Stimulated activated CD8-positive, alpha-beta memory T cell treated with anti-CD3 and anti-CD28 coated beads, Interleukin-7, amount 100 ng/mL, for 1 hour (primary cell): ENCODE results near the gene RSPH6A.
"Not testable (repeated sequence)": the region's sequence is repeated elsewhere in the genome, so short reads cannot be mapped to it uniquely, and the experiment has no call there.

Experiments used
- DNase-seq, 2 donors: peaks; one replicate each; pipeline ENCODE4 v3.0.0-alpha.2; 2020; ENCODE audit warnings: low read depth in 2 of 2

Gene RSPH6A

DNA sequence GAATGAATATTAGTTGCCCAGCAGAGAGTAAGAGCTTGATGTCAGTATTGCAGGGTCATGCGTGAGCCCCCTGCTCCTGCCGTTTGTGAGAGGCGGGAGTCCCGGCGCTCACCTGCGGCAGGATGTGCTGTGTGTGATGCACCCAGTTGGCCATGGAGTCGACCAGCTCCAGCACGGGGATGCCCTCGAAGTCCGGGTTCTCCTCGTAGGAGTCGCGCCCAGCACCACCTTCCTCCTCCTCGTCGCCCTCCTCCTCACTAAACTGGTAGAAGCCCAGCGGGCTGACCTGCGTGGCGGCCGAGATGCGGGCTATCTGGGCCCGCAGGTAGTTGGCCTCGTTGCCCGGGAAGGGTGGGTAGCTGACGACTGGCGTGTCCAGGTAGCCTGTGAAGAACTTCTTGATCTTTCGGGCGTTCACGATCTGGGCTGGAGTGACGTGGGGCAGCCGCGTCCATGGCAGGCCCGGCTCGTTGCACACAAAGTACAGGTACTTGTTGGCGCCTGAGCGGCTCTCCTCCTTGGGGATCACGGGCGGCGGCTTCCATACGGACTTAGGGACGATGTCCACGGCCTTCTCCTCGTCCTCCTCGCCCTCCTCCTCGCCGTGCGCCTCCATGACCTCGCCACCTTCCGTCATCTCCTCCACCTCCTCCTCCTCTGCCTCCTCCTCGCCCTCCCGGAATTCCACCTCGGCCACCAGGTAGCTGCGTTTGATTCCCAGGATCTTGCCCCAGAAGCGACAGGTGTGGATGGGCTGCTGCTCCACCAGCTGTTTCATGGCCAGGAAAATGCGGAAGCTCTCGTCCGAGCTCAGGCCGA lies 10.8 kb downstream of the RSPH6A start:
- no peak for DNase-seq

DNA sequence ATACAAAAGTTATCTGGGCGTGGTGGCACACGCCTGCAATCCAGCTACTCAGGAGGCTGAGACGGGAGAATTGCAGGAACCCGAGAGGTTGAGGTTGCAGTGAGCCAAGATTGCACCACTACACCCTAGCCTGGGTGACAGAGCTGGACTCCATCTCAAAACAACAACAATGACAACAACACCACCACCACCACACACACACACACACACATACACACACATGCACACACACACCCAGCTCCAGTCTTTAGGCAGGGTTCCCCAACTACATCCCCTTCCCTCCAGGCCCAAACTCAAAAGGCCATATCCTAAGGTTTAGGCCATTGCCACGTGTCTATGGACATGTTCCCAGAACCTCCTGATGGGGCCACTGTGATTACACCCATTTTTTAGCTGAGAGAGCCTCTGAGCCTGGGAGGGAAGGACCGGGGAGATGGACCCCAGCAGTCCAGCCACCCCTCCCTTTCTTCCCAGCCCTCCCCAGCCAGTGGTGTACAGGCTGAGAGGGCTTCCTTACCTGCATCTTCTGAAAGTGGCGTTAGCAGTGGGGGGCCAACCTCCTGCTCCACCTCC lies 13.4 kb downstream of the RSPH6A start:
- no peak for DNase-seq

DNA sequence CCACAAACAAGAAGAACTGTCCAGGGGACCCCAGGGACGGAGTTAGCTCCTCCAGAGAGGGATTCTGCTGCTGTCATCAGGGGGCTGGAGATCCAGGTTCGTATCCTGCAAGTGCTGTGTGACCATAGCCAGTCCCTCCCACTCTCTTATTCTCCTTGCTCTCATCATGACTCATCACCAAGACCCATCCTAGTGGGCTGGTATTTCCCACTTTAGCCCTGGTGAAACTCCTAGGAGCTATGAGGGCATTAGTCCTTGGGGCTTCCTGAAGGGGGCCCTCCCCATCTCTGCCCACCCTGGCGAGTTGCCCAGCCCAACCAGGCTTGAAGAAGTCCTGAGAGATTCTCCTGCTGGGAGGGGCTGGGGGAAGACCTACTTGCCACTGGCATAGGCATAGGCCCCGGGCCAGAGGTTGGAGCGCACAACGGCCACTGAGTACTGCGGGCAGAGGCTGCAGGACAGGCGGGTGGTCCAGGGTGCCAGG lies 15.0 kb downstream of the RSPH6A start:
- DNase-seq = no peak

DNA sequence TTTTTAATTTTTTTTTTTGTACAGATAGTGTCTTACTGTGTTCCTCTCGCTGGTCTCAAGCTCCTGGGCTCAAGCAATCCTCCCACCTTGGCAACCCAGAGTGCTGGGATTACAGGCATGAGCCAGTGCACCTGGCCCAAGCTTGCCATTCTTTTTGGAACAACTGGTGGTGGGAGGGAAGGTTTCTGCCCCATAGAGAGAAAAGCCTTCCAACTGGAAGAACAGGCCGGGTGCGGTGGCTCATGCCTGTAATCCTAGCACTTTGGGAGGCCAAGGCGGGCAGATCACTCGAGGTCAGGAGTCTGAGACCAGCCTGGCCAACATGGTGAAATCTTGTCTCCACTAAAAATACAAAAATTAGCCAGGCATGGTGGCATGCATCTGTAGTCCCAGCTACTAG lies 15.6 kb downstream of the RSPH6A start:
- DNase-seq = not testable (repeated sequence)

DNA sequence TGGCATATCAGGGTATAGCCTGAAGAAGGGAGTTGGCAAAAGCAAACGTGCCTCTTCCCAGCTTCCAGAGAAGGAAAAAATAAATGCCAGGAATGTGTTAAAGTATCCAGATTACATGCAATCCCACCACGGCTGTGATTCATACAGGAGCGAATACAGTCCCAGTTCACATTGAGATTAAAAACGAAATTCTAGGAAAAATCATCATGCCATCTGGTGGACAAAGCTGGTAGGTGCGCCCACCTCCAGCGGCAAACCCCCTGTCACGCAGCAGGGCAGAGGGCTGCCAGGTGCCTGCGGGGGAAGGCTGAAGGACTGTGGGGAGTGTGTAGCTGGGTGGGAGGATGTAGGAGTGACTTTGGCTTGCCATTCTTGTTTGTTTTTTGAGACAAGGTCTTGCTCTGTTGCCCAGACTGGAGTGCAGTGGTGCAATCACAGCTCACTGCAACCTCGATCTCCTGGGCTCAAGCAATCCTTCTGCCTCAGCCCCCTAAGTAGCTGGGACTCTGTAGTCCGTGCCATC lies 16.1 kb downstream of the RSPH6A start:
- peak; percentile 31 to 52 for DNase-seq

DNA sequence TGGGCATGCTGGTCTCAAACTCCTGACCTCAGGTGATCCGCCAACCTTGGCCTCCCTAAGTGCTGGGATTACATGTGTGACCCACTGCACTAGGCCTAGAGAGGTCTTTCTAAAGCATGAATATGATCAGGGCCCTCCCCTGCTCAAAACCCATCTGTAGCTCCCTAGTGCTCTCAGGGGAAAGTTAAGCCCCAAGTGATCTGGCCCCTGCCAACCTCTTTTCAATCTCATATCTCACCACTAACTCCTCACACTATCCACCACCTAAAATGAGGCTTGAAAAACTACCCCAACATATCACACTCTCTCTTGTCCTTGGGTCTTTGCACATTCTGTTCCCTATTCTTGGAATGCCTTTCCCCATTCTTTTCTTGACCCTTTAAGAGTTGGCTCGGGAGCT lies 20.5 kb downstream of the RSPH6A start:
- DNase-seq = no peak

DNA sequence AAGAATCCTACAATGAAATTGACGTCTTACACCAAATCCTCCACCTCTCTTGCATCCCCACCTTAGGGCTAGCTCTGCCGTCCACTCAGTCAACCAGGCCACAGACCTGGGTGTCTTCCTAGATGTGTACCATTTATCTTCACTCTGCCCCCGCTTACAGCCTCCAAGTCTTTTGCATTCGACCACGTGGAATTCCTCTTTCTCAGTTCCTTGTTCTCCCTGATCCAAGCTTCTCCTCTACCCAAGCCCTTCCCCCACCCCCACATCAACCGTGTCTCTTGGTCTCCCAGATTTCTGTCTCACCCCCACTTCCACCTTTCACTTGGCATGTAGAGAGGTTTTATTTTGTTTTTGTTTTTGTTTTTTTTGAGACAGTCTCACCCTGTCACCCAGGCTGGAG lies 21.2 kb downstream of the RSPH6A start:
- no peak for DNase-seq

DNA sequence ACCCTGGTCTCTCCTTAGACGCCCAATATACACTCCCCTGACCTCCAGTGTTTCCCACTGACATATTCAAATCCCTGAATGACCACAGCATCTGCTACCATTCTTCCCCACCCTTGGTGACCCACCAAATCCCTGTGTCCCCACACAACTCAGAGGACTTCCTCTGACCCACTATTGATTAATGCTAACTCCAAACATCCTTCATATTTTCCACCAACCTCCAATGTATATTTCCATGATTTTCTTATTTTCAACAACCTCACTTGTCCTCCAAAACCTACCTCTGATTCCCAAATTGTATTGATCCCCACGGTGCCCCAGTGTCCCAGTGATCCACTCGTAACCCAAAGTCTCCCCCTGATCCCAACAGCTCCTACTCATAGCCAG lies 21.9 kb downstream of the RSPH6A start:
- no peak for DNase-seq

DNA sequence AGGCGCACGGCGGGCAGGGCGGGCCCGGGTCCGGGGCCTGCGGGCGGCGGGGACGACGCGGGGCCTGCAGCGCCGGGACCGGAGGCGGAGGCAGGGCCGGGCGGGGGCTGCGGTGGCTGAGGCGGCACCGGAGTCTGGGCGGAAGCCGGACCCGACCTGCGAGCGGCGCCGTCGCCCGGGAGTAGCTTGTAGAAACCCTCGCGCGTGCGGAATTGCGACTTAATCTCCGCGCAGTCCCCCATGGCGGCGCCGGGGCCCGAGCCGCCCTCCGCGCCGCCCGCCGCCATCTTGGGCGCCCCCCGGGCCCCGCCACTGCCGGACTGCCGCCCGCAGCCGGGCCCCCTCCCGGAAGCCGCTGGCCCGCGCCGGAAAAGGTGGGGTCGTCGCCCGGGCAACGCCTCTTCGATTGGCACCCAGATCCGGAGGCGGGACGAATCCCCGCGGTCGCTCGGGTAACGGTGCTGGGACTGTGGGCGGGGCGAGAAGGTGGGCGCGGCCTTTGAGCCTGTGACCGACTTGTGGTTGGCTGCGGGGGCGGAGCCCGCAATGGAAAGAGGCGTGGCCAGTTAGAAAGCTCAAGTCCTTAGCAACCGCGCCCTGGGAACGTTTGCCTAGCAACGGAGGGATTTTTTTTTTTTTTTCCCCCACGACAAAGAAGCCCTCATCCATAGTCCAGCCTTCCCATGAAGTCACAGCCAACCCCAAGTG lies 22.5 kb downstream of the RSPH6A start, which contains the start of gene DMWD:
Gene DMWD, minus strand, starts transcription at position 376 of the 708 bp plus-strand sequence. Its CDS starts 89 bp downstream, at position 287.
- peak; percentile 99 to 100 for DNase-seq

DNA sequence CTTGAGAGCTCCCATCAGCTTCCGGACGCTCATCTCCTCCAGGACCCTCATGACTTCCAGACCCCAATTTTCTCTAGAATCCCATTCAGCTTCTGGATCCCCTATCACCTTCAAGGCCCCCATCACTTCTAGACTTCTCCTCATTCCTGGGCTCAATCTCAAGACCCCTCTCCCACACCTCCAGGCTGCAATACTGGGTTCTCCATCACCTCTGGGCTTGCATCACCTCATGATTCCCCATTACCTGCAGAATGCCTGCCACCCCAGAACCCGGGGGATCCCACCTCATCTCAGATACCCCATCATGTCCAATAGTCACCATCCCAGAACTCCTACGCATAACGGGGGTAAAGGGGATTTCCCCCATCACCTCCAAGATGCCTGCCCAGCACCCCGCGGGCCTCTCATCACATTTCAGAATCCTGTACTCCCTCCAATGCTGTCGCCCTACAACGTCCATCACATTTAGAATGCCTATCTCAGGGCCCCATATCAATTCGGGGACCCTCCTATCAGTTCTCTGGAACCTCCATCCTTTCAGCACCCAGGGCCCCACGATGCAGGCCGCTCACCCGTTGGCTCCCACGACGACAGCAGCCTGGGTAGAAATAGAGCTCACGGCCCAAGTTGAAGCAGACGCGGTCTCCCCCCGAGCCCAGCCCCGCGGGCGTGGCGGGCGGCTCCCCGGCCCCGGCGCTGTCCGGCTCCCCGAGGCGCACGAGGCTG lies 23.2 kb downstream of the RSPH6A start:
- no peak for DNase-seq

DNA sequence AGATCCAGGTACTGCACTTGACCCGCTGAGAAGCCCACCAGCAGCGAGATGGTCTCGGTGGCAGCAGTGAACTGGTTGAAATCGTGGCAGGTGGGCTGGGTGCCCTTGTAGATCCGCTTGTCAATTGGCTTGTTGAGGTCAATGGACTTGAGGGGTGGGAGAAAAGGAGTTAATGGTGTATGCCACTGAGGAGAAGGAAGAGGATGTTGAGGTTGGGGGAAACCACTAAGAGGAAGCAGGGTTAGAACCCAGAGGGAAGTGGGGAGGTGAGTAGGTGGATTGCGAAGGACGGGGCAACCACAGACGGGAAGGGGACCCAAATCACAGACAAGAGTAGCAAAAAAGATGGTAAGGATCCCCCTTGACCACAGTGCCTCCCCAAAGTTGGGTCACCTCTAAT lies 24.2 kb downstream of the RSPH6A start:
- no peak for DNase-seq

DNA sequence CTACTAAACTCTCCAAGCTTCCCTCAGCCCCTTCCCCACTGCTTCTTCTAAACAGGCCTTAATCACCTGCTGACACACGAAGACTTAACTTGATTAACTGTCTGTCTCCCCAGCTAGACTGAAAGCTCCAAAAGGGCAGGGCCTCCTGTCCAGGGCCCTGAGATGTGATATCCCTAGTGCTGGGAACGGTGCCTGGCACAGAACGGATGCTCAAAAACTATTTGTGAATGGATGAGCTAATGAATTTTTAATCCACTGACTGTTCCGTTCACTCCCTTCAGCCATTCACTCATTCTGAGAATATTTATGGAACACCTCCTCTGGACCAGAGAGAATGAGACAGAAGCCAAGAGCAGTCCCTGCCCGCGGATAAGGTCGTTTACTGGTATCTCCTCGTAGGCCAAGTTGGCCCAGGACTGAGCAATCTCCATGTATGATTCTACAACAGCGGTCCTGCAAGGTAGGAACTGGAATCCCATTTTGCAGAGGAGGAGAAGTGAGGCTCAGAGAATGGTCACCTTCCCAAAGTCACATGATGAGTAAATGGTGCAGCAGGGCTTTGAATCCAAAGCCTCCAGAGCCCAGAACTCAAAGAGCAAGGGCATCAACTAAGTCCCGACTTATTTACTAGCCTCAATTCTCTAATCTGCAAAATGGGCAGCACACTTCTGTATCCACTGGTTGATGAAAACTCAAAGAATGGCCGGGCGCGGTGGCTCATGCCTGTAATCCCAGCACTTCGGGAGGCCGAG lies 25.9 kb downstream of the RSPH6A start:
- DNase-seq = no peak

DNA sequence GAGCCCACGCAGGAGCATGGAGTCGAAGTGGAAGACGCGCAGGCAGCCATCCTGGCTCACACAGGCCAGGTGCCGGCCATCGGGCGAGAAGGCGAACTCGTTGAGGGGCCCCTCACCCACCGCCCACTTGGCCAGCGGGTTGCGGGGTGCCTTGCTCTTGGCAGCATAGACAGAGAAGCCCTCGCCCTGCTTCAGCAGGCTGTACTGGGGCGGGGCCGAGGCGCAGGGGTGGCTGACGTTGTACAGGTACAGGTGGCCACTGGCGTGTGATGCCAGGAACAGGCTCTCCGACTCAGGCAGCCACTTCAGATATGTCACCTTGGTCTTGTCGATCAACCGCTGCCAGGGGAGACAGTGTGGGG lies 28.6 kb downstream of the RSPH6A start:
- no peak for DNase-seq

DNA sequence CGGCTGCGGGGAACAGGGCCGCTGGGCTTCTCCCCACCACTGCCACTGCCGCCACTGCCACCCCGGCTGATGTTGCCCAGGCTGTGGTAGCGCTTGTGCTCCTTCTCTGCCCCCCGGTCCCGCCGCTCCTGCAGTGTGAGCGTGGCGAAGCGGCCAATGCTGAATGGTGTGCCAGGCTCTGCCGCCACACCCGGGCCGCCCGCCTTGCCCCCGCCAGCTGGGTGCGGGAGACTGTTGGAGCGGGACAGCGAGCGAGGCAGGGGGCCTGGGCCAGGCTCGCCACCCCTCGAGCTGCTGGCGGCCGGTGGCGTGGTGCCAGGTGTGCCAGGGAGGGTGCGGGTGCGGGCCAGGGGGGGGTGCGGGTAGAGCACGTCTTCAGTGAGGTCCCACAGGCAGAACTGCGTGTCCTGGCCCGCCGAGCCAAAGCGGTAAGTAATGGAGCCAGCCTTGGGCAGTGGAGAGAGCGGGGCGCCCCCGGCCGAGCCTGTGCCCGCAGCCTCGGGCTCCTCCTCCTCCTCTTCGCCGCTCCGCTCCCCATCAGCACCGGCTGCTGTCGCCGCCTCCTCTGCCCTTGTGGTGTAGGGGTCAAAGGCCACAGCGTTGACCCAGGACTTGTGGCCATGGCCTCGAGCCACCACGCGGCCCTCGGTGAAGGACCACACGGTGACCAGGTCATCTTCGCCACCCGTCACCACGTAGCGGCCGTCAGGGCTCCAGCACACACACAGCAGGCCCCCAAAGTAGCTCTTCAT lies 29.2 kb downstream of the RSPH6A start:
- no peak for DNase-seq

DNA sequence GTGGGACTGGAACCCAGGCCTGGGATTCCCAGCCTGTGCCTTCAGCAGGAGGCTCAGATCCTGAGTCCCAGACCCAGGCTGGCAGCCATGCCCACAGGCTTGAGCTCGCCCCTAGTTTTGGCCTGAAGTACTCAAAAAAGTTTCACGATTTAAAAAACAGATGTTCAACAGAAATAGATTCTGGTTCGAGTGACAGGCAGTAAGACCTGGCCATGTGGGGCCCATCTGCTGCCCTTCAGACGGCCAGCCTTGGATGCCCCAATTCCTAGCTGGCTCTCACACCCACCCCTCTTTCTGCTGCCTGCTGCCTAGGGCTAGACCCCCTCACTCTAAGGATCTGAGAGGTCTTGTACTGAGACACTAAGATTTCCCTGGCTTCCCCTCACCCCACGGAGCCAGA lies 30.0 kb downstream of the RSPH6A start:
- DNase-seq = no peak

DNA sequence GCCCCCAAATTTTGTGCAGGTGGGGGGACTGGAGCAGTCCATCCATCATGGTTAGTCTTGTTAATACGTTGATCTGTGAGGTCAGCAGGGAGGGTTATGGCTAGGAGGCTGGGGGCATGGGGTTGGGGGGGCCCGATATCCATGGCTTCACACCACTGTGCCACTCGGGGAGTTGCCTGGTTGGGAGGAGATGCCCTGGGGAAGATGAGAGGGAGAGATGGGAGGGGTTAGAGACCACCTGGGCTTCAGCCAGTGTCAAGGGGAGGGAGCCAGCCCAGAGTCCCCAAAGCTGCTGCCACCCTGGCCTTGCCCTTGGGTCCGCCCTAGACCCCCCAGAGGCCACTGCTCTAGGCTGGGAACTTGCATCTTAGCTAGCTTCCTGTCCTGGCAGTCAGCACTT lies 31.0 kb downstream of the RSPH6A start:
- no peak for DNase-seq

DNA sequence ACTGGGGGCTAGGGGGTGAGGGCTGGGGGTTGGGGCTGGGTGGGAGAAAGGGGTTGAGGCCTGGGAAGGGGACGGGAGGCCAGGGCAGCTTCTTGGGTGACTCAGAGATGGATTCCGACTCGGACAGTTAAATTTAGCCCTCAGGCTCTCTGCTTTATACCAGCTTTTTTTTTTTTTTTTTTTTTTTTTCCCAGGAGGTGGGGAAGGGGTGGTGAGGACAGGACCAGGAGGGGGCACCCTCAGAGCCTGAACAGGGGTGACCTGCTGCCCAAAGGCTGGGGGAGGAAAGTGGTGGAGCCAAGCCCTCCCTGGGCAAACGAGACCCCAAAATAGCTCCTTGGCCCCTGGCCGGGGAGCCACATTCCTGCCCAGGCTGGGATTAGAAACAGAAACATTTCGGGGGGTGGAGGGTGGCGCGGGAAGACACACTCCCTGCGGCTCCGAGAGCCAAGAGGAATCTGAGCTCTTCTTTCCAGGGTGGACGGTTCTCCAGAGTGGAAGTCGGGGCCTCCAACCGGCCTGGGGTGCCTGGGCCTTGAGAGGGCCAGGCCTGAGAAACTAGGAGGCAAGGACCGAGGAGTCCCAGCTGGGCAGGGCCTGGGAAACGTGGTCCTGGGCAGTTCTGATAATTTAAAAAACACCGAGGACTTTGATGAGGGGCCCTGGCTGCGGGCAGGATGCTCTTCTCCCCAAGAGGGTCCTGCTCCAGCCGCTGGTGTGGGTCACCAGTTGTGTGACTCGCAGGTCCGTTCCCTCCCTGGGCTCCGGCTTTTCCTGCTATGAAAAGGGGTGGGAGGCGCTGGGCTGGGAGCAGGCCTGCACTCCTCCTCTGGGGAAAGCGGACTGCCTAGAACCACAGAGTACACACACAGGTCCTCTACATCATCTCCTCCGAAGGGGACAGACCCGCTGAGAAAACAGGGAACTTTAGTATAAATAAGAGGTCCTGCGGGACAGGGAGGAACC lies 32.0 kb downstream of the RSPH6A start:
- no peak for DNase-seq

DNA sequence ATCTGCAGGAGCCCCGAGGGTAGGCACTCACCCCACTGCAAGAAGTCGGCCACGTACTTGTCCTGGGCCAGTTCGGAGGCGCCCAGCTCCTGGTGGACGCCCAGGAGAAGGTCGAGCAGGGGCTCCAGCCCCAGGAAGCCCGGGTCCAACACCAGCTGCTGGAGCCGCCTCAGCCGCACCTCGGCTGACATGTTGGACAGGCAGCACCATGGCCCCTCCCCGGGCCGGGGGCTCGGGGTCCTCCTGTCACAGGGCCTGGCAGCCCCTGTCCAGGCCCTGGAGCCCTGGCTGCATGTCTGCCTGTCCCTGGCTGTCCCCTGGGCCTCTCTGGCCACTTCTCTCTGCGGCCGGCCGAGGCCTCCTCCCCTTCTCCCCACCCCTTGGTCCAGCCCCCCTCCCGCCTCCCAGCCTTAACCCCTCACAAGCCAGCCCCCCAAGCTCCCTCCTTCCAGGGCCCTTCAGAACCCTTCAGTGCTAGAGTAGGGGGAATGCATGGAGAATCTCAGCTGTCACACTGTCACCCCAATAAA lies 32.9 kb downstream of the RSPH6A start, which contains the start of gene DMPK:
Gene DMPK, minus strand, starts transcription at position 329 of the 530 bp plus-strand sequence. Its CDS starts 138 bp downstream, at position 191.
- DNase-seq = no peak
